MM.1S (cell line): ENCODE data around the gene TCF12.
A peak's percentile ranks its signal among the peaks of the same experiment; 100 is the strongest.

Source experiments
- DNase-seq: peaks from one replicate; pipeline ENCODE4 v3.0.0-alpha.2; 2015
- H2AFZ ChIP-seq: fragments of 300-600 bp; sonication (generic); 2 replicates; pipeline ENCODE4 v1.6.0; 2016; ENCODE audit warnings: antibody characterized with exemption, low read length
- H3F3A ChIP-seq: fragments of 300-600 bp; sonication (generic); 2 replicates; pipeline ENCODE4 v1.6.1; 2016; ENCODE audit warnings: mild to moderate bottlenecking, antibody characterized with exemption, low read length, moderate library complexity, mixed read lengths; ENCODE audit not compliant: insufficient read depth
- H3K27ac ChIP-seq: fragments of 300-600 bp; sonication (generic); 2 replicates; pipeline ENCODE4 v1.5.1; 2016; ENCODE audit warnings: mild to moderate bottlenecking, low read length
- H3K27me3 ChIP-seq: fragments of 300-600 bp; sonication (generic); replicated peaks from 2 replicates; pipeline ENCODE4 v1.6.0; 2016; ENCODE audit warnings: low read length; ENCODE audit not compliant: insufficient read depth
- H3K36me3 ChIP-seq: fragments of 300-600 bp; sonication (generic); replicated peaks from 2 replicates; pipeline ENCODE4 v1.6.1; 2016; ENCODE audit warnings: mild to moderate bottlenecking, low read length, mixed read lengths; ENCODE audit not compliant: insufficient read depth
- H3K4me1 ChIP-seq: fragments of 300-600 bp; sonication (generic); 2 replicates; pipeline ENCODE4 v1.6.1; 2016; ENCODE audit warnings: low read length, mixed read lengths
- H3K4me2 ChIP-seq: fragments of 300-600 bp; sonication (generic); 2 replicates; pipeline ENCODE4 v1.6.0; 2016; ENCODE audit warnings: low read depth, low read length
- H3K4me3 ChIP-seq: fragments of 300-600 bp; sonication (generic); 2 replicates; pipeline ENCODE4 v1.5.1; 2016; ENCODE audit warnings: low read length, mixed read lengths
- H3K79me2 ChIP-seq: fragments of 300-600 bp; sonication (generic); 2 replicates; pipeline ENCODE4 v1.6.1; 2016; ENCODE audit warnings: mixed run types, low read length, mixed read lengths
- H3K9ac ChIP-seq: fragments of 300-600 bp; sonication (generic); 2 replicates; pipeline ENCODE4 v1.6.1; 2016; ENCODE audit warnings: low read length, mixed read lengths
- H3K9me2 ChIP-seq: fragments of 300-600 bp; sonication (generic); replicated peaks from 2 replicates; pipeline ENCODE4 v1.6.1; 2016; ENCODE audit warnings: mild to moderate bottlenecking, low read length, mixed read lengths; ENCODE audit not compliant: insufficient read depth
- H3K9me3 ChIP-seq: fragments of 300-600 bp; sonication (generic); replicated peaks from 2 replicates; pipeline ENCODE4 v1.6.1; 2016; ENCODE audit warnings: mild to moderate bottlenecking, low read length, mixed read lengths; ENCODE audit not compliant: insufficient read depth
- H4K20me1 ChIP-seq: fragments of 300-600 bp; sonication (generic); 2 replicates; pipeline ENCODE4 v1.6.1; 2016; ENCODE audit warnings: mild to moderate bottlenecking, low read length, moderate library complexity, mixed read lengths; ENCODE audit not compliant: insufficient read depth
- EZH2 ChIP-seq: fragments of 300-600 bp; sonication (generic); optimal IDR thresholded peaks from 2 replicates; pipeline ENCODE3; 2017; ENCODE audit warnings: low read depth, mild to moderate bottlenecking, antibody characterized with exemption, low read length, mixed read lengths
- EZH2phosphoT487 ChIP-seq: fragments of 300-600 bp; sonication (generic); IDR thresholded peaks from 2 replicates; pipeline ENCODE4 v1.6.1; 2018; ENCODE audit warnings: antibody characterized with exemption, low read length
- TF ChIP-seq, protein P1 (sequence below): fragments of 300-600 bp; sonication (generic); IDR thresholded peaks from 2 replicates; pipeline ENCODE4 v1.5.1; 2016; ENCODE audit warnings: antibody characterized with exemption, low read length, mixed read lengths

Gene TCF12

GRCh38 chr15:56887782-56888438 lies 30.5 kb upstream of the TCF12 start:
- Histone ChIP-seq H3F3A (peaks cover 16% of the 10 kb centered on the region), H3K9me3 (no peaks in the 10 kb centered on the region), H2AFZ (peak overlapping the region; percentile 96), H3K36me3 (no peaks in the 10 kb centered on the region), H3K27me3 (no peaks in the 10 kb centered on the region), H3K27ac (peak overlapping the region; percentile 58; the same call in 1 of the 2 replicates), H3K9me2 (no peaks in the 10 kb centered on the region), H3K9ac (peak overlapping the region; percentile 82), H3K4me2 (peak overlapping the region; percentile 90), H3K4me1 (peaks cover 7% of the 10 kb centered on the region; the same call in 1 of the 2 replicates), H4K20me1 (no peaks in the 10 kb centered on the region), H3K79me2 (no peaks in the 10 kb centered on the region), H3K4me3 (peak overlapping the region; percentile 87)
- TF ChIP-seq EZH2: no peak
- TF ChIP-seq, protein P1, sequence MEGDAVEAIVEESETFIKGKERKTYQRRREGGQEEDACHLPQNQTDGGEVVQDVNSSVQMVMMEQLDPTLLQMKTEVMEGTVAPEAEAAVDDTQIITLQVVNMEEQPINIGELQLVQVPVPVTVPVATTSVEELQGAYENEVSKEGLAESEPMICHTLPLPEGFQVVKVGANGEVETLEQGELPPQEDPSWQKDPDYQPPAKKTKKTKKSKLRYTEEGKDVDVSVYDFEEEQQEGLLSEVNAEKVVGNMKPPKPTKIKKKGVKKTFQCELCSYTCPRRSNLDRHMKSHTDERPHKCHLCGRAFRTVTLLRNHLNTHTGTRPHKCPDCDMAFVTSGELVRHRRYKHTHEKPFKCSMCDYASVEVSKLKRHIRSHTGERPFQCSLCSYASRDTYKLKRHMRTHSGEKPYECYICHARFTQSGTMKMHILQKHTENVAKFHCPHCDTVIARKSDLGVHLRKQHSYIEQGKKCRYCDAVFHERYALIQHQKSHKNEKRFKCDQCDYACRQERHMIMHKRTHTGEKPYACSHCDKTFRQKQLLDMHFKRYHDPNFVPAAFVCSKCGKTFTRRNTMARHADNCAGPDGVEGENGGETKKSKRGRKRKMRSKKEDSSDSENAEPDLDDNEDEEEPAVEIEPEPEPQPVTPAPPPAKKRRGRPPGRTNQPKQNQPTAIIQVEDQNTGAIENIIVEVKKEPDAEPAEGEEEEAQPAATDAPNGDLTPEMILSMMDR: no peak
- DNase-seq: no peak

DNA sequence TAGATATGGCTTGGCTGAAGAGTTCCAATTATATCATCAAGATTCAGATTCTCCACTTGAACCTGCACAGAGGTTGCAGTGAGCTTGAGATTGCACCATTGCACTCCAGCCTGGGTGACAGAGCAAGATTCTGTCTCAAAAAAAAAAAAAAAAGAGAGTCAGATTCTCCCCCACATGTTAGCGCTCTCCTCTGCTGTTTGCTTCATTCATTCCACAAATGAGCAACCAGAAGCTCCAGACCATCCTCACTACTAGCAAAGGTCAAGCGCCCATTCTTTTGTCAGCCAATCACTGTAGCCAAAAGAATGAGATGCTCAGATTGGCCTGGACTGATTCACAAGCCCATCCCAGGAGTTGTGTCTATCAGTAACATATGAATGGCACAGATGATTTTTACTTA lies 28.4 kb upstream of the TCF12 start:
- Histone ChIP-seq H3K4me2 (no peak overlapping the region), H3F3A (peaks cover 16% of the 10 kb centered on the region), H3K79me2 (no peaks in the 10 kb centered on the region), H3K4me1 (peaks cover 7% of the 10 kb centered on the region; the same call in 1 of the 2 replicates), H3K9ac (no peak overlapping the region), H4K20me1 (no peaks in the 10 kb centered on the region), H3K27me3 (no peaks in the 10 kb centered on the region), H3K9me2 (no peaks in the 10 kb centered on the region), H3K9me3 (no peaks in the 10 kb centered on the region), H2AFZ (no peak overlapping the region), H3K4me3 (no peak overlapping the region), H3K36me3 (no peaks in the 10 kb centered on the region), H3K27ac (no peak overlapping the region)
- TF ChIP-seq, protein P1: no peak
- TF ChIP-seq EZH2 (no peak), EZH2phosphoT487 (no peak)
- DNase-seq: no peak

GRCh38 chr15:56891852-56892440 lies 26.5 kb upstream of the TCF12 start:
- Histone ChIP-seq H4K20me1 (no peaks in the 10 kb centered on the region), H3K9ac (no peak overlapping the region), H3K27ac (no peak overlapping the region), H3K4me2 (no peak overlapping the region), H3K9me3 (no peaks in the 10 kb centered on the region), H3K4me1 (peaks cover 7% of the 10 kb centered on the region; the same call in 1 of the 2 replicates), H3K9me2 (no peaks in the 10 kb centered on the region), H3K27me3 (no peaks in the 10 kb centered on the region), H3K36me3 (no peaks in the 10 kb centered on the region), H3F3A (peaks cover 7% of the 10 kb centered on the region; the same call in 1 of the 2 replicates), H3K4me3 (no peak overlapping the region), H2AFZ (no peak overlapping the region), H3K79me2 (no peaks in the 10 kb centered on the region)
- no peak for DNase-seq
- no peak for TF ChIP-seq EZH2phosphoT487
